Endothelial cell of umbilical vein (primary cell): ENCODE results near the gene PHACTR1.

Experiments used
- CTCF ChIP-seq, 2 donors: IDR thresholded peaks; 1 replicate in 1 of 2; 2 replicates in 1 of 2; pipeline ENCODE4 v1.5.1; 2011; ENCODE audit warnings: low read length in 2 of 2, mild to moderate bottlenecking in 2 of 2, moderate library complexity in 2 of 2, control low read depth in 1 of 2, inconsistent platforms in 1 of 2, low read depth in 1 of 2; ENCODE audit not compliant: insufficient read depth in 1 of 2; ENCODE audit errors: extremely low read depth in 1 of 2
- EZH2 ChIP-seq: IDR thresholded peaks from 2 replicates; pipeline ENCODE4 v1.6.1; 2012; ENCODE audit warnings: borderline replicate concordance, low read depth, mild to moderate bottlenecking, moderate library complexity, low read length, inconsistent platforms; ENCODE audit not compliant: severe bottlenecking
- FOS ChIP-seq: IDR thresholded peaks from 2 replicates; pipeline ENCODE4 v1.6.1; 2011; ENCODE audit warnings: mild to moderate bottlenecking, low read length, moderate library complexity, borderline replicate concordance; ENCODE audit not compliant: insufficient read depth
- JUN ChIP-seq: IDR thresholded peaks from 2 replicates; pipeline ENCODE4 v1.6.1; 2011; ENCODE audit warnings: borderline replicate concordance, low read depth; ENCODE audit not compliant: insufficient read length, insufficient read depth
- MYC ChIP-seq: IDR thresholded peaks from one replicate; pipeline ENCODE4 v1.6.1; 2011; ENCODE audit warnings: mild to moderate bottlenecking, low read depth, low read length
- POLR2A ChIP-seq: IDR thresholded peaks from 2 replicates; pipeline ENCODE4 v1.6.1; 2012; ENCODE audit warnings: low read depth, mild to moderate bottlenecking, control low read depth, low read length

GRCh38 chr6:13159300-13159699 lies 442.7 kb downstream of the PHACTR1 start:
- TF ChIP-seq CTCF (IDR thresholded peaks at IDR 0.05; ENCODE audit: extremely low read depth in 1 of 2, insufficient read depth in 1 of 2, low read depth in 1 of 2, low read length in 2 of 2) (no peak), POLR2A (no peak), EZH2 (no peak), JUN (no peak), FOS (no peak), MYC (no peak)
